Gastrocnemius medialis (tissue), 4 donors: ENCODE measurements around the gene MYO18B. TPM values are rescaled to one million over a fixed set of nuclear protein-coding genes. Genes with fewer than 3 reads are reported as not detected.

ENCODE experiments used
- ATAC-seq, 2 donors: fragments of 150-250 bp; one replicate each; pipeline ENCODE4 v1.9.1; 2016
- DNase-seq, 2 donors: peaks; one replicate each; pipeline ENCODE4 v3.0.0-alpha.2; 2019
- H3K27ac ChIP-seq, 4 donors: fragments of 200-600 bp; sonication (generic); 1 replicate in 1 of 4; 2 replicates in 3 of 4; pipeline ENCODE4 v1.5.1; 2016 to 2018; ENCODE audit warnings: mild to moderate bottlenecking in 2 of 4, moderate library complexity in 1 of 4
- H3K27me3 ChIP-seq, 3 donors: fragments of 200-600 bp; sonication (generic) in 2 of 3; 1 replicate in 1 of 3; 2 replicates in 2 of 3; pipeline versions ENCODE4 v1.5.1 to v1.6.0; 2016 to 2019; ENCODE audit warnings: mild to moderate bottlenecking in 1 of 3, moderate library complexity in 1 of 3
- H3K36me3 ChIP-seq, 2 donors: fragments of 200-600 bp; sonication (generic) in 1 of 2; one replicate each; pipeline ENCODE4 v1.5.1; 2017 to 2018
- H3K4me1 ChIP-seq, 2 donors: fragments of 200-600 bp; sonication (generic) in 1 of 2; one replicate each; pipeline ENCODE4 v1.5.1; 2016 to 2017; ENCODE audit warnings: mild to moderate bottlenecking in 2 of 2
- H3K4me3 ChIP-seq, 4 donors: fragments of 200-600 bp; sonication (generic) in 3 of 4; 1 replicate in 1 of 4; 2 replicates in 3 of 4; pipeline ENCODE4 v1.5.1; 2016 to 2019; ENCODE audit warnings: mild to moderate bottlenecking in 2 of 4
- H3K9me3 ChIP-seq, 3 donors: fragments of 200-600 bp; sonication (generic) in 2 of 3; 1 replicate in 1 of 3; 2 replicates in 2 of 3; pipeline ENCODE4 v1.5.1; 2016 to 2019
- CTCF ChIP-seq, 5 experiments: fragments of 450-650 bp in 3 of 5; fragments of 200-600 bp in 2 of 5; sonication (generic) in 2 of 5; IDR thresholded peaks in 4 of 5; conservative IDR thresholded peaks in 1 of 5; 1 replicate in 4 of 5; 2 replicates in 1 of 5; pipeline ENCODE4 v1.5.1; 2016 to 2019; ENCODE audit warnings: antibody characterized with exemption in 5 of 5, mild to moderate bottlenecking in 3 of 5, moderate library complexity in 3 of 5
- POLR2A ChIP-seq, 2 donors: fragments of 450-650 bp; IDR thresholded peaks; one replicate each; pipeline ENCODE4 v1.6.1; 2017; ENCODE audit warnings: antibody characterized with exemption in 2 of 2, mild to moderate bottlenecking in 2 of 2, moderate library complexity in 2 of 2
- in situ Hi-C, 4 donors: fragments of 200-750 bp; cut with MboI; loops; one replicate each; pipeline versions ENCODE4 v1.15.0 to v1.8.0; 2017; ENCODE audit warnings: low sequenced_read_pairs in 4 of 4
- intact Hi-C: fragments of 100-400 bp; cut with DNase I; formaldehyde crosslinking; loops from one replicate; pipeline ENCODE4 v1.15.1; 2023; ENCODE audit warnings: low total_unique reads
- total RNA-seq, 4 donors: library from RNA; depleted of rRNA; stranded (reverse); fragments of >200 nt; gene quantifications; one replicate each; pipeline versions ENCODE4 v1.1.0 to v1.2.3, GENCODE V29; 2016

MYO18B gene
- total RNA-seq, 4 donors from 2014 or later: 273 to 408 (median 362) TPM

GRCh38 chr22:25759825-25760231 is 17.8 kb downstream of the MYO18B start:
- intact Hi-C loops: no loop called here
- Histone ChIP-seq H3K9me3 (no peaks in the 10 kb centered on the region), H3K27ac (peak overlapping the region; percentile 94 to 98 (median 98)), H3K4me3 (no peak overlapping the region), H3K36me3 (peaks cover 0 to 36% of the 10 kb centered on the region in 2 donors), H3K4me1 (peaks cover 58 to 61% of the 10 kb centered on the region in 2 donors), H3K27me3 (no peaks in the 10 kb centered on the region)
- DNase-seq (peak in 1 of 2 donors; percentile 40), ATAC-seq (peak; percentile 46 to 57)
- in situ Hi-C loops: no loop called here
- no peak for TF ChIP-seq POLR2A (IDR thresholded peaks at IDR 0.05)
- TF ChIP-seq CTCF (IDR thresholded peaks at IDR 0.05 in 4 of 5, conservative IDR thresholded peaks at IDR 0.05 in 1 of 5): no peak

- no peaks in the 10 kb centered on the region for H3K27me3 ChIP-seq
- H3K36me3 ChIP-seq: peaks cover 0 to 36% of the 10 kb centered on the region in 2 donors
- TF ChIP-seq POLR2A (IDR thresholded peaks at IDR 0.05) (no peak), CTCF (IDR thresholded peaks at IDR 0.05 in 4 of 5, conservative IDR thresholded peaks at IDR 0.05 in 1 of 5) (no peak)
- no peaks in the 10 kb centered on the region for H3K9me3 ChIP-seq
- no peak overlapping the region for H3K4me3 ChIP-seq
- peaks cover 59 to 62% of the 10 kb centered on the region in 2 donors for H3K4me1 ChIP-seq
- intact Hi-C loops: no loop called here
- in situ Hi-C loops: no loop called here
- DNase-seq (no peak), ATAC-seq (no peak)
- H3K27ac ChIP-seq: peak overlapping the region; percentile 94 to 98 (median 98)
Measured at GRCh38 chr22:25760294-25760693, 18.3 kb downstream of the MYO18B start.

GRCh38 chr22:25760848-25761595 is 19.0 kb downstream of the MYO18B start:
- Histone ChIP-seq H3K4me3 (no peak overlapping the region), H3K9me3 (no peaks in the 10 kb centered on the region), H3K27me3 (no peaks in the 10 kb centered on the region), H3K36me3 (peaks cover 0 to 42% of the 10 kb centered on the region in 2 donors), H3K27ac (peak overlapping the region; percentile 94 to 98 (median 98)), H3K4me1 (peaks cover 59% of the 10 kb centered on the region in 2 donors)
- ATAC-seq: no peak
- intact Hi-C loops: no loop called here
- in situ Hi-C loops: no loop called here
- peak in 1 of 2 donors; percentile 22 for DNase-seq
- peak in 1 of 5 experiments; percentile 9 for TF ChIP-seq CTCF (IDR thresholded peaks at IDR 0.05 in 4 of 5, conservative IDR thresholded peaks at IDR 0.05 in 1 of 5)
- no peak for TF ChIP-seq POLR2A (IDR thresholded peaks at IDR 0.05)

- ATAC-seq (no peak), DNase-seq (no peak)
- Histone ChIP-seq H3K4me3 (no peak overlapping the region), H3K27ac (peak overlapping the region; percentile 94 to 98 (median 98)), H3K36me3 (peaks cover 0 to 53% of the 10 kb centered on the region in 2 donors), H3K27me3 (no peaks in the 10 kb centered on the region), H3K9me3 (no peaks in the 10 kb centered on the region), H3K4me1 (peaks cover 47 to 51% of the 10 kb centered on the region in 2 donors)
- TF ChIP-seq CTCF (IDR thresholded peaks at IDR 0.05 in 4 of 5, conservative IDR thresholded peaks at IDR 0.05 in 1 of 5): no peak
- no peak for TF ChIP-seq POLR2A (IDR thresholded peaks at IDR 0.05)
- in situ Hi-C loops: no loop called here
- intact Hi-C loops: no loop called here
Measured at GRCh38 chr22:25762147-25762546, 20.2 kb downstream of the MYO18B start.
